Peyer's patch (tissue), 4 donors: ENCODE data around the gene LYSET.

Experiments
- POLR2A ChIP-seq, 2 donors: fragments of 450-650 bp; IDR thresholded peaks; one replicate each; pipeline ENCODE4 v1.5.1; 2017; ENCODE audit warnings: antibody characterized with exemption in 2 of 2, mild to moderate bottlenecking in 2 of 2, moderate library complexity in 2 of 2
- TF ChIP-seq, protein P1 (sequence below), 6 experiments: fragments of 450-650 bp in 4 of 6; fragments of 200-600 bp in 2 of 6; sonication (generic) in 1 of 6; IDR thresholded peaks; one replicate each; pipeline ENCODE4 v1.5.1; 2017 to 2019; ENCODE audit warnings: antibody characterized with exemption in 6 of 6, mild to moderate bottlenecking in 3 of 6, moderate library complexity in 1 of 6

DNA sequence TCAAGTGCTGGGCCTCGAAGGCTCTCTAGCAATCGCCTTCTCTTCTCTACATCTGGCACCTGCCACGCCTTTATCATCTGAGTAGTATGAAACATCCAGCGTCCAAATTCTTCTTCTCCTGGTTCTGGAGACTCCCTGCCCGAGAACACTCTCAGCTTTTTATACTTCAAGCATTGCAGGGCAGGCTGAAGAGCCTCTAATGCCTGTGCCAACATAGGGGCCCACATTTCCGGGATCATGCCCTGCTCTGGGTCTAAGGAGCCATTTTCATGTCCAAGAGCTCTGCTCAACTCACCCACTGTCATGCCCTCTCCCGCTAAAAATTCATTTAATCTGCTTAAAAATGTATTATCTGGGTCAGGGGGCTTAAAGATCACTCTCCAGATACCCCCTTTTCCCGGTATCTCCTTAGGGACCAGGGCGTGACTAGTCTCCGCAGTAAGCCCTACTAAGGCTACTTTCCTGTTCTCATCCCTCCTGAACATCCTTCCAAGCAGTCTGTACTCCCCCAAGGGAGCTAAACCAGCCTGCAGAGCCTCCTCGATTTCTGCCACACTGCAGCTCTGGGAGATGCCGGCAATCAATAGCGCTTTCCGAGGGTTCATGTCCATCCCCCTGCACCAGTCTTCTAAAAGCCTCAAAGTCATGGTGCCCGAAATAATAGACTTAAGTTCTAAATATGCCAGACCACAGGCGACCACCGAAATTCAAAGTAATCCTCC, 1.4 kb upstream of the LYSET start:
- TF ChIP-seq, protein P1, sequence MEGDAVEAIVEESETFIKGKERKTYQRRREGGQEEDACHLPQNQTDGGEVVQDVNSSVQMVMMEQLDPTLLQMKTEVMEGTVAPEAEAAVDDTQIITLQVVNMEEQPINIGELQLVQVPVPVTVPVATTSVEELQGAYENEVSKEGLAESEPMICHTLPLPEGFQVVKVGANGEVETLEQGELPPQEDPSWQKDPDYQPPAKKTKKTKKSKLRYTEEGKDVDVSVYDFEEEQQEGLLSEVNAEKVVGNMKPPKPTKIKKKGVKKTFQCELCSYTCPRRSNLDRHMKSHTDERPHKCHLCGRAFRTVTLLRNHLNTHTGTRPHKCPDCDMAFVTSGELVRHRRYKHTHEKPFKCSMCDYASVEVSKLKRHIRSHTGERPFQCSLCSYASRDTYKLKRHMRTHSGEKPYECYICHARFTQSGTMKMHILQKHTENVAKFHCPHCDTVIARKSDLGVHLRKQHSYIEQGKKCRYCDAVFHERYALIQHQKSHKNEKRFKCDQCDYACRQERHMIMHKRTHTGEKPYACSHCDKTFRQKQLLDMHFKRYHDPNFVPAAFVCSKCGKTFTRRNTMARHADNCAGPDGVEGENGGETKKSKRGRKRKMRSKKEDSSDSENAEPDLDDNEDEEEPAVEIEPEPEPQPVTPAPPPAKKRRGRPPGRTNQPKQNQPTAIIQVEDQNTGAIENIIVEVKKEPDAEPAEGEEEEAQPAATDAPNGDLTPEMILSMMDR (IDR thresholded peaks at IDR 0.05), result no peak
- no peak for TF ChIP-seq POLR2A (IDR thresholded peaks at IDR 0.05)
